ENCODE measurements around the gene MELTF. TPM values are rescaled to one million over a fixed set of nuclear protein-coding genes. Genes with fewer than 3 reads are reported as not detected.

MELTF gene
- total RNA-seq, 2 experiments from 2014 or later = 9.6 to 14.6 TPM

GRCh38 chr3:196991581-196992460 is 37.8 kb downstream of the MELTF start:
- POLR2A ChIA-PET = no interaction called here
- intact Hi-C loops (cut with micrococcal nuclease; ENCODE audit: unreplicated experiment) = no loop called here
- Histone ChIP-seq H3K9me3 (ENCODE audit: low read length) (no peaks in the 10 kb centered on the region), H3K27ac (ENCODE audit: low read depth, low read length, poor library complexity, severe bottlenecking) (no peak overlapping the region), H3K4me1 (ENCODE audit: insufficient read depth, low read length, poor library complexity, severe bottlenecking) (no peaks in the 10 kb centered on the region), H3K4me2 (ENCODE audit: low read length) (no peak overlapping the region), H2AFZ (ENCODE audit: low read length) (no peak overlapping the region), H4K20me1 (ENCODE audit: insufficient read depth, low read length) (no peaks in the 10 kb centered on the region), H3K4me3 (ENCODE audit: low read depth, low read length, poor library complexity, severe bottlenecking) (no peak overlapping the region), H3K36me3 (ENCODE audit: insufficient read depth, low read length) (no peaks in the 10 kb centered on the region), H3K9me2 (ENCODE audit: insufficient read depth, low read length) (no peaks in the 10 kb centered on the region), H3K79me2 (ENCODE audit: insufficient read depth, low read depth, low read length) (no peaks in the 10 kb centered on the region)
- BruUV-seq (replicated peaks) = no TSS peak
- no peak for TF ChIP-seq EZH2phosphoT487 (IDR thresholded peaks at IDR 0.05; ENCODE audit: borderline replicate concordance, low read depth, low read length)
- TF ChIP-seq CTCF (conservative IDR thresholded peaks at IDR 0.05; ENCODE audit: low read length) = no peak
- CTCF ChIA-PET (ENCODE audit: unreplicated experiment) = no interaction called here
- no peak for DNase-seq (ENCODE audit: low spot score)

- Histone ChIP-seq H4K20me1 (ENCODE audit: insufficient read depth, low read length) (no peaks in the 10 kb centered on the region), H3K9me3 (ENCODE audit: low read length) (no peaks in the 10 kb centered on the region), H3K27ac (ENCODE audit: low read depth, low read length, poor library complexity, severe bottlenecking) (no peak overlapping the region), H3K4me1 (ENCODE audit: insufficient read depth, low read length, poor library complexity, severe bottlenecking) (no peaks in the 10 kb centered on the region), H2AFZ (ENCODE audit: low read length) (no peak overlapping the region), H3K4me3 (ENCODE audit: low read depth, low read length, poor library complexity, severe bottlenecking) (no peak overlapping the region), H3K36me3 (ENCODE audit: insufficient read depth, low read length) (no peaks in the 10 kb centered on the region), H3K9me2 (ENCODE audit: insufficient read depth, low read length) (no peaks in the 10 kb centered on the region), H3K79me2 (ENCODE audit: insufficient read depth, low read depth, low read length) (no peaks in the 10 kb centered on the region), H3K4me2 (ENCODE audit: low read length) (no peak overlapping the region)
- intact Hi-C loops (cut with micrococcal nuclease; ENCODE audit: unreplicated experiment) = no loop called here
- ChIA-PET POLR2A (no interaction called here), CTCF (ENCODE audit: unreplicated experiment) (no interaction called here)
- DNase-seq (ENCODE audit: low spot score) = no peak
- BruUV-seq (replicated peaks) = no TSS peak
- TF ChIP-seq EZH2phosphoT487 (IDR thresholded peaks at IDR 0.05; ENCODE audit: borderline replicate concordance, low read depth, low read length) = no peak
Measured at GRCh38 chr3:196990601-196991007, 39.0 kb downstream of the MELTF start.

- H2AFZ ChIP-seq (ENCODE audit: low read length) = no peak overlapping the region
- H3K27ac ChIP-seq (ENCODE audit: low read depth, low read length, poor library complexity, severe bottlenecking) = no peak overlapping the region
- BruUV-seq (replicated peaks) = no TSS peak
- H3K79me2 ChIP-seq (ENCODE audit: insufficient read depth, low read depth, low read length) = no peaks in the 10 kb centered on the region
- no peak overlapping the region for H3K4me2 ChIP-seq (ENCODE audit: low read length)
- no peaks in the 10 kb centered on the region for H3K36me3 ChIP-seq (ENCODE audit: insufficient read depth, low read length)
- no peaks in the 10 kb centered on the region for H3K9me3 ChIP-seq (ENCODE audit: low read length)
- no peak overlapping the region for H3K4me3 ChIP-seq (ENCODE audit: low read depth, low read length, poor library complexity, severe bottlenecking)
- ChIA-PET POLR2A (no interaction called here), CTCF (ENCODE audit: unreplicated experiment) (no interaction called here)
- intact Hi-C loops (cut with micrococcal nuclease; ENCODE audit: unreplicated experiment) = no loop called here
- no peaks in the 10 kb centered on the region for H3K9me2 ChIP-seq (ENCODE audit: insufficient read depth, low read length)
- no peak for TF ChIP-seq EZH2phosphoT487 (IDR thresholded peaks at IDR 0.05; ENCODE audit: borderline replicate concordance, low read depth, low read length)
- TF ChIP-seq CTCF (conservative IDR thresholded peaks at IDR 0.05; ENCODE audit: low read length) = no peak
- no peak for DNase-seq (ENCODE audit: low spot score)
- no peaks in the 10 kb centered on the region for H4K20me1 ChIP-seq (ENCODE audit: insufficient read depth, low read length)
- H3K4me1 ChIP-seq (ENCODE audit: insufficient read depth, low read length, poor library complexity, severe bottlenecking) = no peaks in the 10 kb centered on the region
Measured at GRCh38 chr3:196989721-196990262, 39.8 kb downstream of the MELTF start.

All from OCI-LY7 (cell line).